SK-N-SH (cell line): ENCODE measurements around the gene BBOF1. TPM values are rescaled to one million over a fixed set of nuclear protein-coding genes. Genes with fewer than 3 reads are reported as not detected.

Experiments used
- CTCF ChIA-PET: fragments of 300-600, 350-600 bp; formaldehyde crosslinking; extraction: SDS; loops from one replicate; lab custom pipeline; 2021; lab: Yijun Ruan, JAX
- POLR2A ChIA-PET: fragments of 350-600 bp; sonication (Branson Sonifier 250); formaldehyde crosslinking; extraction: SDS; loops from one replicate; lab custom pipeline; 2020; ENCODE audit warnings: antibody characterized with exemption, inconsistent platforms; lab: Yijun Ruan, JAX
- DNase-seq: peaks from one replicate; pipeline ENCODE4 v3.0.0; 2012
- H2AFZ ChIP-seq: fragments of 200-600 bp; sonication (generic); 2 replicates; pipeline ENCODE4 v1.8.1; 2016; ENCODE audit warnings: antibody characterized with exemption, mild to moderate bottlenecking, low read depth
- H3F3A ChIP-seq: fragments of 200-600 bp; sonication (generic); replicated peaks from 2 replicates; pipeline ENCODE3; 2016; ENCODE audit warnings: antibody characterized with exemption, mild to moderate bottlenecking; ENCODE audit not compliant: insufficient read depth
- H3K27ac ChIP-seq, 2 experiments: fragments of 200-500 bp in 1 of 2; fragments of 200-600 bp in 1 of 2; sonication (Bioruptor generic) in 1 of 2; sonication (generic), shearing (Covaris generic) in 1 of 2; 2 replicates each; pipeline versions ENCODE4 v1.5.1 to v1.6.1; 2014 to 2016; ENCODE audit warnings: low read depth in 2 of 2, inconsistent platforms in 1 of 2, low read length in 1 of 2, mild to moderate bottlenecking in 1 of 2, mixed read lengths in 1 of 2
- H3K27me3 ChIP-seq: fragments of 200-600 bp; sonication (generic), shearing (Covaris generic); 2 replicates; pipeline ENCODE4 v1.6.1; 2016; ENCODE audit warnings: mixed run types; ENCODE audit not compliant: insufficient read depth
- H3K36me3 ChIP-seq, 2 experiments: fragments of 200-500 bp in 1 of 2; fragments of 200-600 bp in 1 of 2; sonication (Bioruptor generic) in 1 of 2; sonication (generic) in 1 of 2; replicated peaks in 1 of 2; 2 replicates each; pipeline versions ENCODE3 to v1.5.1; 2014 to 2016; ENCODE audit warnings: low read length in 1 of 2, mild to moderate bottlenecking in 1 of 2; ENCODE audit not compliant: insufficient read depth in 2 of 2, control insufficient read depth in 1 of 2
- H3K4me1 ChIP-seq, 2 experiments: fragments of 200-500 bp in 1 of 2; fragments of 200-600 bp in 1 of 2; sonication (Bioruptor generic) in 1 of 2; sonication (generic), shearing (Covaris generic) in 1 of 2; 2 replicates each; pipeline versions ENCODE4 v1.5.1 to v1.6.1; 2014 to 2016; ENCODE audit warnings: low read depth in 1 of 2, low read length in 1 of 2, mixed run types in 1 of 2; ENCODE audit not compliant: insufficient read depth in 2 of 2, control insufficient read depth in 1 of 2
- H3K4me2 ChIP-seq: fragments of 200-600 bp; sonication (generic), shearing (Covaris generic); 2 replicates; pipeline ENCODE4 v1.6.1; 2017; ENCODE audit warnings: mixed run types
- H3K4me3 ChIP-seq, 2 experiments: fragments of 200-500 bp in 1 of 2; fragments of 200-600 bp in 1 of 2; sonication (Bioruptor generic) in 1 of 2; sonication (generic), shearing (Covaris generic) in 1 of 2; 2 replicates each; pipeline versions ENCODE4 v1.5.1 to v1.8.1; 2014 to 2016; ENCODE audit warnings: low read depth in 2 of 2, inconsistent platforms in 1 of 2, low read length in 1 of 2, mild to moderate bottlenecking in 1 of 2, mixed read lengths in 1 of 2, moderate library complexity in 1 of 2
- H3K79me2 ChIP-seq: fragments of 200-600 bp; sonication (generic); 2 replicates; pipeline ENCODE4 v1.8.1; 2017; ENCODE audit warnings: mild to moderate bottlenecking; ENCODE audit not compliant: insufficient read depth
- H3K9ac ChIP-seq: fragments of 200-600 bp; sonication (generic); 2 replicates; pipeline ENCODE4 v1.6.1; 2017; ENCODE audit warnings: mixed run types
- H3K9me2 ChIP-seq: fragments of 200-600 bp; sonication (generic); 2 replicates; pipeline ENCODE4 v1.6.1; 2017; ENCODE audit warnings: mixed run types
- H3K9me3 ChIP-seq: fragments of 200-600 bp; sonication (generic); 2 replicates; pipeline ENCODE4 v1.6.1; 2017; ENCODE audit warnings: mixed run types, mild to moderate bottlenecking, moderate library complexity
- H4K20me1 ChIP-seq: fragments of 200-600 bp; sonication (generic); 2 replicates; pipeline ENCODE4 v1.6.1; 2017; ENCODE audit warnings: mild to moderate bottlenecking, mixed run types; ENCODE audit not compliant: insufficient read depth
- EP300 ChIP-seq, 2 experiments: IDR thresholded peaks; 2 replicates each; pipeline versions ENCODE4 v1.4.0 to v1.6.1; 2012; ENCODE audit warnings: borderline replicate concordance in 1 of 2, low read depth in 1 of 2, low read length in 1 of 2
- FOXJ3 ChIP-seq: sonication (generic); formaldehyde crosslinking; IDR thresholded peaks from 2 replicates; pipeline ENCODE4 v1.5.1; 2020; ENCODE audit warnings: mild to moderate bottlenecking, missing genetic modification reagents
- FOXM1 ChIP-seq: IDR thresholded peaks from 2 replicates; pipeline ENCODE4 v1.4.0; 2012; ENCODE audit warnings: low read depth, mild to moderate bottlenecking
- GATA2 ChIP-seq: sonication (generic); formaldehyde crosslinking; IDR thresholded peaks from 2 replicates; pipeline ENCODE4 v1.5.0; 2020; ENCODE audit warnings: mild to moderate bottlenecking, missing genetic modification reagents
- MEF2A ChIP-seq: IDR thresholded peaks from 2 replicates; pipeline ENCODE4 v1.4.0; 2012; ENCODE audit warnings: low read depth, borderline replicate concordance
- POLR2AphosphoS5 ChIP-seq: IDR thresholded peaks from 2 replicates; pipeline ENCODE4 v1.6.1; 2012; ENCODE audit warnings: low read depth, low read length
- RCOR1 ChIP-seq: fragments of 150-350 bp; IDR thresholded peaks from 2 replicates; pipeline ENCODE4 v1.6.1; 2017; ENCODE audit warnings: antibody characterized with exemption, low read length
- RFX5 ChIP-seq: IDR thresholded peaks from 2 replicates; pipeline ENCODE4 v1.6.1; 2012; ENCODE audit warnings: mild to moderate bottlenecking, improper control_type of control experiment, low read length
- RXRA ChIP-seq: IDR thresholded peaks from 2 replicates; pipeline ENCODE4 v1.4.0; 2012; ENCODE audit warnings: low read depth, mild to moderate bottlenecking, borderline replicate concordance
- SIN3A ChIP-seq: IDR thresholded peaks from 2 replicates; pipeline ENCODE4 v1.6.1; 2012; ENCODE audit warnings: low read depth, mild to moderate bottlenecking, low read length, moderate library complexity, borderline replicate concordance
- TAF1 ChIP-seq: IDR thresholded peaks from 2 replicates; pipeline ENCODE4 v1.6.1; 2012; ENCODE audit warnings: low read depth, mild to moderate bottlenecking, low read length, moderate library complexity, borderline replicate concordance
- TCF12 ChIP-seq: IDR thresholded peaks from 2 replicates; pipeline ENCODE4 v1.4.0; 2012
- YY1 ChIP-seq: IDR thresholded peaks from 2 replicates; pipeline ENCODE4 v1.4.0; 2012; ENCODE audit warnings: low read depth, mild to moderate bottlenecking
- WGBS: methylation state at CpG from one replicate; pipeline ENCODE4 v1.1.6; 2017; ENCODE audit warnings: low lambda C conversion rate; 5-methylcytosine and 5-hydroxymethylcytosine counted together
- polyA plus RNA-seq, 3 experiments: library from polyadenylated mRNA; depleted of rRNA; stranded (reverse); fragments of >200 nt; gene quantifications; 2 replicates each; pipeline ENCODE4 v1.2.3, GENCODE V29; 2012
- TF ChIP-seq, protein P1 (sequence below): IDR thresholded peaks from 2 replicates; pipeline ENCODE4; 2012

BBOF1 gene
- polyA plus RNA-seq, 1 of the 3 experiments (the other 2 are of a cell fraction) = 1.9 TPM

DNA sequence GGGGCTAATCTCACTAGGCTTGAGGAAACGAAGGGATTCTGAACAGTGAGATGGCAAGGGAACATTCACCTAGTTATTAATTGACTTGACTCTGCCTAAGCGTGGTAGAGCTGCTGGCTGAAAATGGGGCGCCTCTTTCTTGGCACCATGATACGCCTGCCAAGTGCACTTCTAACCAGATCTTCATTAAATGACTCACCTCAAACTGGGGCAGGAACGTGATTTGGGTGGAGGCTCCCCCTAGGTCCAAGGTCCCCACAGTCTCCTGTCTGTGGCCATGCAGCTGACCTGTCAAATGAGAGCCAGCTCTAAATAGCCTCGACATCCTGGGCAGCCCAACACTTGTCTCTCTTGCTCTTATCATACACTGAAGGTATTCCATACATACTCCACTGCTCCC lies 43.0 kb upstream of the BBOF1 start:
- Histone ChIP-seq H4K20me1 (no peaks in the 10 kb centered on the region), H3K27me3 (no peaks in the 10 kb centered on the region), H3K27ac (no peak overlapping the region), H3K4me2 (no peak overlapping the region), H3K9me3 (no peaks in the 10 kb centered on the region), H2AFZ (no peak overlapping the region), H3K9ac (no peak overlapping the region), H3F3A (no peaks in the 10 kb centered on the region), H3K36me3 (peaks cover 0 to 8% of the 10 kb centered on the region in 2 experiments), H3K4me1 (peaks cover 0 to 2% of the 10 kb centered on the region in 2 experiments; a peak in 1 of 4 replicates), H3K4me3 (no peak overlapping the region), H3K9me2 (no peaks in the 10 kb centered on the region), H3K79me2 (no peaks in the 10 kb centered on the region)
- CTCF ChIA-PET = no interaction called here
- POLR2A ChIA-PET = no interaction called here
- TF ChIP-seq RXRA (no peak), YY1 (no peak), FOXJ3 (CRISPR knock-in tag) (no peak), MEF2A (no peak), POLR2AphosphoS5 (no peak), RFX5 (no peak), RCOR1 (no peak), FOXM1 (no peak), GATA2 (CRISPR knock-in tag) (no peak), EP300 (IDR thresholded peaks at IDR 0.05; ENCODE audit: borderline replicate concordance in 1 of 2, low read depth in 1 of 2, low read length in 1 of 2) (no peak), TCF12 (no peak), TAF1 (no peak), SIN3A (no peak)
- TF ChIP-seq, protein P1, sequence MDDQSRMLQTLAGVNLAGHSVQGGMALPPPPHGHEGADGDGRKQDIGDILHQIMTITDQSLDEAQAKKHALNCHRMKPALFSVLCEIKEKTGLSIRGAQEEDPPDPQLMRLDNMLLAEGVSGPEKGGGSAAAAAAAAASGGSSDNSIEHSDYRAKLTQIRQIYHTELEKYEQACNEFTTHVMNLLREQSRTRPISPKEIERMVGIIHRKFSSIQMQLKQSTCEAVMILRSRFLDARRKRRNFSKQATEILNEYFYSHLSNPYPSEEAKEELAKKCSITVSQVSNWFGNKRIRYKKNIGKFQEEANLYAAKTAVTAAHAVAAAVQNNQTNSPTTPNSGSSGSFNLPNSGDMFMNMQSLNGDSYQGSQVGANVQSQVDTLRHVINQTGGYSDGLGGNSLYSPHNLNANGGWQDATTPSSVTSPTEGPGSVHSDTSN = no peak
- 72% methylated on average over 4 of the region's 6 CpGs for WGBS
- no peak for DNase-seq

- H3K36me3 ChIP-seq = peaks cover 0 to 4% of the 10 kb centered on the region in 2 experiments
- H3K4me1 ChIP-seq = peaks cover 0 to 2% of the 10 kb centered on the region in 2 experiments; a peak in 1 of 4 replicates
- no peaks in the 10 kb centered on the region for H3K9me3 ChIP-seq
- ChIA-PET CTCF (no interaction called here), POLR2A (no interaction called here)
- H3K9ac ChIP-seq = no peak overlapping the region
- H3K4me2 ChIP-seq = no peak overlapping the region
- H3K79me2 ChIP-seq = no peaks in the 10 kb centered on the region
- H3K4me3 ChIP-seq = no peak overlapping the region
- H4K20me1 ChIP-seq = no peaks in the 10 kb centered on the region
- no peak overlapping the region for H3K27ac ChIP-seq
- H3F3A ChIP-seq = no peaks in the 10 kb centered on the region
- H2AFZ ChIP-seq = no peak overlapping the region
- 84% methylated on average over 4 of the region's 4 CpGs for WGBS
- no peaks in the 10 kb centered on the region for H3K27me3 ChIP-seq
- no peak for DNase-seq
- TF ChIP-seq RXRA = no peak
- no peak for TF ChIP-seq MEF2A
- TF ChIP-seq, protein P1 = no peak
- H3K9me2 ChIP-seq = no peaks in the 10 kb centered on the region
These were observed 41.3 kb upstream of the BBOF1 start for GRCh38 chr14:73977896-73978295.
